KMS-11 (cell line): Measurements from ENCODE around the gene EGFL8.

Experiments used
- H2AFZ ChIP-seq: fragments of 200-600 bp; sonication (generic); 2 replicates; pipeline ENCODE4 v1.6.1; 2016; ENCODE audit warnings: antibody characterized with exemption, mixed run types, low read depth
- H3K27ac ChIP-seq: fragments of 200-600 bp; sonication (generic); 2 replicates; pipeline ENCODE4 v1.6.1; 2016; ENCODE audit warnings: mild to moderate bottlenecking, mixed run types
- H3K27me3 ChIP-seq: fragments of 200-600 bp; sonication (generic); 2 replicates; pipeline ENCODE4 v1.6.1; 2017; ENCODE audit warnings: mild to moderate bottlenecking, low read depth, mixed run types, moderate library complexity; ENCODE audit not compliant: insufficient read depth
- H3K36me3 ChIP-seq: fragments of 200-600 bp; sonication (generic); 2 replicates; pipeline ENCODE4 v1.6.1; 2017; ENCODE audit warnings: mild to moderate bottlenecking, mixed run types; ENCODE audit not compliant: insufficient read depth
- H3K4me1 ChIP-seq: fragments of 200-600 bp; sonication (generic); 2 replicates; pipeline ENCODE4 v1.6.1; 2016; ENCODE audit warnings: mild to moderate bottlenecking, low read depth, mixed run types; ENCODE audit not compliant: poor library complexity, severe bottlenecking
- H3K4me2 ChIP-seq: fragments of 200-600 bp; sonication (generic); 2 replicates; pipeline ENCODE4 v1.7.0; 2016; ENCODE audit warnings: mild to moderate bottlenecking, mixed run types
- H3K4me3 ChIP-seq: fragments of 200-600 bp; sonication (generic); IDR thresholded peaks from 2 replicates; pipeline ENCODE4 v1.6.1; 2017; ENCODE audit warnings: low read depth, low read length, mixed read lengths; ENCODE audit not compliant: insufficient read depth
- H3K79me2 ChIP-seq: fragments of 200-600 bp; sonication (generic); 2 replicates; pipeline ENCODE4 v1.6.1; 2016; ENCODE audit warnings: low read depth, mixed run types; ENCODE audit not compliant: insufficient read depth
- H3K9ac ChIP-seq: fragments of 200-600 bp; sonication (generic); 2 replicates; pipeline ENCODE4 v1.6.1; 2016; ENCODE audit warnings: mild to moderate bottlenecking, mixed run types
- H4K20me1 ChIP-seq: fragments of 200-600 bp; sonication (generic); 2 replicates; pipeline ENCODE4 v1.6.1; 2016; ENCODE audit warnings: mild to moderate bottlenecking, mixed run types; ENCODE audit not compliant: insufficient read depth
- CTCF ChIP-seq: fragments of 200-600 bp; sonication (generic); conservative IDR thresholded peaks from 2 replicates; pipeline ENCODE4 v1.6.1; 2017; ENCODE audit warnings: low read depth, mild to moderate bottlenecking, antibody characterized with exemption, low read length, moderate library complexity, mixed read lengths

Gene EGFL8

GRCh38 chr6:32171234-32171633, 6.8 kb downstream of the EGFL8 start:
- no peak overlapping the region for H3K27ac ChIP-seq
- no peaks in the 10 kb centered on the region for H4K20me1 ChIP-seq
- H3K36me3 ChIP-seq, result no peaks in the 10 kb centered on the region
- H3K9ac ChIP-seq, result no peak overlapping the region
- no peak for TF ChIP-seq CTCF
- no peaks in the 10 kb centered on the region for H3K79me2 ChIP-seq
- H3K4me3 ChIP-seq, result no peak overlapping the region
- peaks cover 6% of the 10 kb centered on the region for H3K4me1 ChIP-seq
- no peak overlapping the region for H3K4me2 ChIP-seq
- no peak overlapping the region for H2AFZ ChIP-seq
- no peaks in the 10 kb centered on the region for H3K27me3 ChIP-seq

GRCh38 chr6:32173051-32173727, 8.8 kb downstream of the EGFL8 start:
- Histone ChIP-seq H2AFZ (no peak overlapping the region), H3K4me3 (no peak overlapping the region), H3K4me1 (peaks cover 15% of the 10 kb centered on the region), H3K27me3 (no peaks in the 10 kb centered on the region), H4K20me1 (no peaks in the 10 kb centered on the region), H3K27ac (no peak overlapping the region), H3K79me2 (no peaks in the 10 kb centered on the region), H3K4me2 (no peak overlapping the region), H3K9ac (no peak overlapping the region), H3K36me3 (no peaks in the 10 kb centered on the region)
- TF ChIP-seq CTCF, result no peak

GRCh38 chr6:32174416-32174815, 10.0 kb downstream of the EGFL8 start:
- H3K27me3 ChIP-seq, result no peaks in the 10 kb centered on the region
- no peaks in the 10 kb centered on the region for H3K79me2 ChIP-seq
- no peak overlapping the region for H2AFZ ChIP-seq
- H3K27ac ChIP-seq, result no peak overlapping the region
- TF ChIP-seq CTCF, result no peak
- H3K4me2 ChIP-seq, result peak overlapping the region; percentile 76; the same call in 1 of the 2 replicates
- H3K4me3 ChIP-seq, result no peak overlapping the region
- no peaks in the 10 kb centered on the region for H4K20me1 ChIP-seq
- peaks cover 20% of the 10 kb centered on the region for H3K4me1 ChIP-seq
- H3K36me3 ChIP-seq, result no peaks in the 10 kb centered on the region
- no peak overlapping the region for H3K9ac ChIP-seq

- H2AFZ ChIP-seq, result peak overlapping the region; percentile 75; the same call in 1 of the 2 replicates
- peak overlapping the region; percentile 68 for H3K9ac ChIP-seq
- no peaks in the 10 kb centered on the region for H4K20me1 ChIP-seq
- H3K4me2 ChIP-seq, result peak overlapping the region; percentile 76
- peaks cover 21% of the 10 kb centered on the region for H3K4me1 ChIP-seq
- no peak overlapping the region for H3K4me3 ChIP-seq
- no peaks in the 10 kb centered on the region for H3K36me3 ChIP-seq
- no peaks in the 10 kb centered on the region for H3K79me2 ChIP-seq
- no peaks in the 10 kb centered on the region for H3K27me3 ChIP-seq
- no peak overlapping the region for H3K27ac ChIP-seq
- TF ChIP-seq CTCF, result no peak
Measured at GRCh38 chr6:32175322-32175710, 10.9 kb downstream of the EGFL8 start.
